Panc1 (cell line): ENCODE data around the gene KIF20A. TPM values are rescaled to one million over a fixed set of nuclear protein-coding genes. Genes with fewer than 3 reads are reported as not detected.

Source experiments
- ATAC-seq: fragments of 200-7000 bp; cut with Tn5 transposase; 2 replicates; pipeline ENCODE4 v1.9.1; 2020; ENCODE audit warnings: mild to moderate bottlenecking, moderate library complexity
- BruUV-seq: library from RNA; stranded (reverse); fragments of 400-500 nt; replicated peaks from 2 replicates; lab custom pipeline; 2021; lab: Mats Ljungman, UMichigan
- CTCF ChIA-PET: fragments of 300-600 bp; sonication (Branson Sonifier 250); formaldehyde crosslinking; loops from one replicate; lab custom pipeline; 2022; ENCODE audit warnings: antibody characterized with exemption; lab: Charles Lee
- POLR2A ChIA-PET: fragments of 300-600 bp; sonication (Branson Sonifier 250); formaldehyde crosslinking; loops from one replicate; lab custom pipeline; 2022; ENCODE audit warnings: antibody characterized with exemption; lab: Charles Lee
- DNase-seq: peaks from one replicate; pipeline ENCODE4 v3.0.0-alpha.2; 2010; ENCODE audit warnings: low read depth, low spot score
- H3K27ac ChIP-seq: 2 replicates; pipeline ENCODE4 v1.5.1; 2011; ENCODE audit warnings: mild to moderate bottlenecking, low read length, inconsistent platforms
- H3K27me3 ChIP-seq: fragments of 200-500 bp; sonication (Bioruptor generic); 2 replicates; pipeline ENCODE4 v1.6.0; 2014; ENCODE audit warnings: low read length, inconsistent platforms; ENCODE audit not compliant: control insufficient read depth, insufficient read depth
- H3K36me3 ChIP-seq: fragments of 200-500 bp; sonication (Bioruptor generic); 2 replicates; pipeline ENCODE4 v1.5.1; 2014; ENCODE audit warnings: inconsistent platforms, mild to moderate bottlenecking, low read length, moderate library complexity; ENCODE audit not compliant: control insufficient read depth, insufficient read depth
- H3K4me1 ChIP-seq: 2 replicates; pipeline ENCODE4 v1.5.1; 2011; ENCODE audit warnings: inconsistent platforms, mild to moderate bottlenecking, low read length, moderate library complexity; ENCODE audit not compliant: control insufficient read depth, insufficient read depth
- H3K4me3 ChIP-seq, 2 experiments: 2 replicates each; pipeline ENCODE4 v1.5.1; 2011 to 2012; ENCODE audit warnings: low read depth in 2 of 2, low read length in 2 of 2, mild to moderate bottlenecking in 2 of 2, inconsistent platforms in 1 of 2, moderate library complexity in 1 of 2
- H3K9me3 ChIP-seq: fragments of 200-500 bp; sonication (Bioruptor generic); 2 replicates; pipeline ENCODE4 v1.5.1; 2014; ENCODE audit warnings: low read depth, mild to moderate bottlenecking, inconsistent platforms, low read length, moderate library complexity; ENCODE audit not compliant: control insufficient read depth, insufficient read depth
- POLR2AphosphoS5 ChIP-seq: IDR thresholded peaks from 2 replicates; pipeline ENCODE4 v1.6.1; 2012; ENCODE audit warnings: mild to moderate bottlenecking, low read depth, low read length, moderate library complexity
- SIN3A ChIP-seq: IDR thresholded peaks from 2 replicates; pipeline ENCODE4 v1.6.1; 2012; ENCODE audit warnings: low read depth, mild to moderate bottlenecking, low read length, moderate library complexity, borderline replicate concordance; ENCODE audit not compliant: insufficient read depth
- TCF7L2 ChIP-seq: IDR thresholded peaks from 2 replicates; pipeline ENCODE4 v1.6.1; 2011; ENCODE audit warnings: mild to moderate bottlenecking, low read depth, low read length, inconsistent platforms
- in situ Hi-C: cut with HindIII; loops from 2 replicates; pipeline ENCODE4 v1.10.0; 2016; ENCODE audit warnings: low sequenced_read_pairs, low pct_unique_long_range_greater_than_20kb
- intact Hi-C: fragments of 100-400 bp; cut with micrococcal nuclease; formaldehyde crosslinking; loops from one replicate; pipeline ENCODE4 v1.10.0; 2022; ENCODE audit not compliant: unreplicated experiment
- total RNA-seq: library from RNA; stranded (reverse); gene quantifications from one replicate; pipeline ENCODE4 v1.2.1, GENCODE V29; 2021; ENCODE audit not compliant: unreplicated experiment
- TF ChIP-seq, protein P1 (sequence below), 2 experiments: IDR thresholded peaks; 2 replicates each; pipeline ENCODE4 v1.6.1; 2011 to 2012; ENCODE audit warnings: low read depth in 2 of 2, control low read depth in 1 of 2, low read length in 1 of 2, mild to moderate bottlenecking in 1 of 2, moderate library complexity in 1 of 2; ENCODE audit not compliant: insufficient read depth in 1 of 2
- TF ChIP-seq, protein P2 (sequence below): fragments of 450-650 bp; IDR thresholded peaks from 2 replicates; pipeline ENCODE4 v1.5.1; 2017; ENCODE audit warnings: mild to moderate bottlenecking

Gene KIF20A
- total RNA-seq, 1 experiment from 2014 or later, result 55.4 TPM

DNA sequence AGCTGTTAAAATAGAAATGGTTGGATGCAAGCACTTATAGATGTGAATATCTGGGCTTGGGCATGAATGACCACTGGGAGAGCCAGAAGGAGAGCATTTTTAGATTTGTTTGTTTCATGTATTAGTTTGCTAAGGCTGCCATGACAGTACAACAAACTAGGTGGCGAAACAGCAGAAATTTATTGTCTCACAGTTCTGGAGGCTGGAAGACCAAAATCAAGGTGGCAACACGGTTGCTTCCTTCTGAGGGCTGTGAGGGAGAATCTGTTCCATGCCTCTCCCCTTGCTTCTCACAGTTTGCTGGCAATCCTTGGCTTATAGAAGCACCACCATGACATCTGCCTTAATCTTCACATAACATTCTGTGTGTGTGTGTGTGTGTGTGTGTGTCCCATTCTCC lies 54.4 kb downstream of the KIF20A start:
- H3K9me3 ChIP-seq, result no peaks in the 10 kb centered on the region
- no TSS peak for BruUV-seq
- DNase-seq, result no peak
- H3K27me3 ChIP-seq, result no peaks in the 10 kb centered on the region
- no peak overlapping the region for H3K27ac ChIP-seq
- ChIA-PET CTCF (interaction anchor here (0.5 kb wide), 1 partner anchor 35 kb away, joined by 4 read pairs; no protein-coding TSS in a partner anchor), POLR2A (no interaction called here)
- intact Hi-C loops (no loop called here), in situ Hi-C loops (no loop called here)
- H3K4me3 ChIP-seq, result no peak overlapping the region
- H3K4me1 ChIP-seq, result peaks cover 12% of the 10 kb centered on the region
- no peak for TF ChIP-seq SIN3A
- TF ChIP-seq, protein P1, sequence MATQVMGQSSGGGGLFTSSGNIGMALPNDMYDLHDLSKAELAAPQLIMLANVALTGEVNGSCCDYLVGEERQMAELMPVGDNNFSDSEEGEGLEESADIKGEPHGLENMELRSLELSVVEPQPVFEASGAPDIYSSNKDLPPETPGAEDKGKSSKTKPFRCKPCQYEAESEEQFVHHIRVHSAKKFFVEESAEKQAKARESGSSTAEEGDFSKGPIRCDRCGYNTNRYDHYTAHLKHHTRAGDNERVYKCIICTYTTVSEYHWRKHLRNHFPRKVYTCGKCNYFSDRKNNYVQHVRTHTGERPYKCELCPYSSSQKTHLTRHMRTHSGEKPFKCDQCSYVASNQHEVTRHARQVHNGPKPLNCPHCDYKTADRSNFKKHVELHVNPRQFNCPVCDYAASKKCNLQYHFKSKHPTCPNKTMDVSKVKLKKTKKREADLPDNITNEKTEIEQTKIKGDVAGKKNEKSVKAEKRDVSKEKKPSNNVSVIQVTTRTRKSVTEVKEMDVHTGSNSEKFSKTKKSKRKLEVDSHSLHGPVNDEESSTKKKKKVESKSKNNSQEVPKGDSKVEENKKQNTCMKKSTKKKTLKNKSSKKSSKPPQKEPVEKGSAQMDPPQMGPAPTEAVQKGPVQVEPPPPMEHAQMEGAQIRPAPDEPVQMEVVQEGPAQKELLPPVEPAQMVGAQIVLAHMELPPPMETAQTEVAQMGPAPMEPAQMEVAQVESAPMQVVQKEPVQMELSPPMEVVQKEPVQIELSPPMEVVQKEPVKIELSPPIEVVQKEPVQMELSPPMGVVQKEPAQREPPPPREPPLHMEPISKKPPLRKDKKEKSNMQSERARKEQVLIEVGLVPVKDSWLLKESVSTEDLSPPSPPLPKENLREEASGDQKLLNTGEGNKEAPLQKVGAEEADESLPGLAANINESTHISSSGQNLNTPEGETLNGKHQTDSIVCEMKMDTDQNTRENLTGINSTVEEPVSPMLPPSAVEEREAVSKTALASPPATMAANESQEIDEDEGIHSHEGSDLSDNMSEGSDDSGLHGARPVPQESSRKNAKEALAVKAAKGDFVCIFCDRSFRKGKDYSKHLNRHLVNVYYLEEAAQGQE (IDR thresholded peaks at IDR 0.05; ENCODE audit: insufficient read depth in 1 of 2, low read depth in 2 of 2, low read length in 1 of 2), result no peak
- no peak for TF ChIP-seq TCF7L2
- TF ChIP-seq, protein P2, sequence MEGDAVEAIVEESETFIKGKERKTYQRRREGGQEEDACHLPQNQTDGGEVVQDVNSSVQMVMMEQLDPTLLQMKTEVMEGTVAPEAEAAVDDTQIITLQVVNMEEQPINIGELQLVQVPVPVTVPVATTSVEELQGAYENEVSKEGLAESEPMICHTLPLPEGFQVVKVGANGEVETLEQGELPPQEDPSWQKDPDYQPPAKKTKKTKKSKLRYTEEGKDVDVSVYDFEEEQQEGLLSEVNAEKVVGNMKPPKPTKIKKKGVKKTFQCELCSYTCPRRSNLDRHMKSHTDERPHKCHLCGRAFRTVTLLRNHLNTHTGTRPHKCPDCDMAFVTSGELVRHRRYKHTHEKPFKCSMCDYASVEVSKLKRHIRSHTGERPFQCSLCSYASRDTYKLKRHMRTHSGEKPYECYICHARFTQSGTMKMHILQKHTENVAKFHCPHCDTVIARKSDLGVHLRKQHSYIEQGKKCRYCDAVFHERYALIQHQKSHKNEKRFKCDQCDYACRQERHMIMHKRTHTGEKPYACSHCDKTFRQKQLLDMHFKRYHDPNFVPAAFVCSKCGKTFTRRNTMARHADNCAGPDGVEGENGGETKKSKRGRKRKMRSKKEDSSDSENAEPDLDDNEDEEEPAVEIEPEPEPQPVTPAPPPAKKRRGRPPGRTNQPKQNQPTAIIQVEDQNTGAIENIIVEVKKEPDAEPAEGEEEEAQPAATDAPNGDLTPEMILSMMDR, result no peak
- TF ChIP-seq POLR2AphosphoS5, result no peak
- no peaks in the 10 kb centered on the region for H3K36me3 ChIP-seq
- no peak for ATAC-seq

DNA sequence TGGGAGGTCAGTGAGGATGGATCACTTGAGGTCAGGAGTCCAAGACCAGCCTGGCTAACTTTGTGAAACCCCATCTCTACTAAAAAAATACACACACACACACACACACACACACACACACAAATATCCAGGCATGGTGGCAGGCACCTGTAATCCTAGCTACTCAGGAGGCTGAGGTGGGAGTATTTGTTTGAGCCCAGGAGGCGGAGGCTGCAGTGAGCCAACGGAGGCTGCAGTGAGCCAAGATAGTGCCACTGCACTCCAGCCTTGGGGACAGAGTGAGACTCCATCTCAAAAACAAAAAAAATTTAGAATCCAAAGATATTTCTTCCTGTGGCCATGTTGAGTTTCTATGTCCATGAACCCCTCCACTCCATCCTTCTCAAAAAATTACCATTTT lies 55.7 kb downstream of the KIF20A start:
- in situ Hi-C loops, result no loop called here
- no peak for ATAC-seq
- Histone ChIP-seq H3K36me3 (no peaks in the 10 kb centered on the region), H3K27me3 (no peaks in the 10 kb centered on the region; the same call in 1 of the 2 replicates), H3K4me1 (peaks cover 12% of the 10 kb centered on the region), H3K9me3 (no peaks in the 10 kb centered on the region), H3K27ac (no peak overlapping the region), H3K4me3 (no peak overlapping the region)
- intact Hi-C loops, result no loop called here
- ChIA-PET POLR2A (no interaction called here), CTCF (no interaction called here)
- no peak for DNase-seq
- BruUV-seq, result no TSS peak
- TF ChIP-seq, protein P1 (IDR thresholded peaks at IDR 0.05; ENCODE audit: insufficient read depth in 1 of 2, low read depth in 2 of 2, low read length in 1 of 2), result no peak
- TF ChIP-seq SIN3A, result no peak
- TF ChIP-seq, protein P2, result no peak

Other genes with a start within 250 kb of the KIF20A start
- gene FAM13B, start 146.0 kb upstream of the KIF20A start, total RNA-seq, result 34.9 TPM
- gene WNT8A, start 95.1 kb upstream of the KIF20A start, total RNA-seq, result not detected
- 1.7 TPM for gene NME5, start 39.7 kb upstream of the KIF20A start, total RNA-seq
- 92.1 TPM for gene BRD8, start 482 bp upstream of the KIF20A start, total RNA-seq
- 44.7 TPM for gene CDC23, start 34.2 kb downstream of the KIF20A start, total RNA-seq
- gene GFRA3, start 95.5 kb downstream of the KIF20A start, total RNA-seq, result 1.5 TPM
- gene CDC25C, start 152.7 kb downstream of the KIF20A start, total RNA-seq, result 14.1 TPM
- gene FAM53C, start 159.2 kb downstream of the KIF20A start, total RNA-seq, result 50.4 TPM
- 65.0 TPM for gene KDM3B, start 173.6 kb downstream of the KIF20A start, total RNA-seq